Muscle layer of colon (tissue), 2 donors: ENCODE data around the gene CPNE8.

Experiments used
- H3K27ac ChIP-seq: one replicate; pipeline ENCODE4 v1.7.0; 2013; ENCODE audit warnings: low read depth, mild to moderate bottlenecking, low read length, moderate library complexity
- H3K27me3 ChIP-seq, 2 donors: one replicate each; pipeline ENCODE4 v1.7.0; 2013; ENCODE audit warnings: low read length in 2 of 2, mild to moderate bottlenecking in 2 of 2; ENCODE audit not compliant: insufficient read depth in 2 of 2, control insufficient read depth in 1 of 2
- H3K36me3 ChIP-seq: one replicate; pipeline ENCODE4 v1.7.0; 2013; ENCODE audit warnings: mild to moderate bottlenecking, low read length; ENCODE audit not compliant: insufficient read depth
- H3K4me1 ChIP-seq: one replicate; pipeline ENCODE4 v1.7.0; 2013; ENCODE audit warnings: mild to moderate bottlenecking, low read length; ENCODE audit not compliant: insufficient read depth
- H3K4me3 ChIP-seq, 2 donors: one replicate each; pipeline ENCODE4 v1.7.0; 2013; ENCODE audit warnings: low read length in 2 of 2, low read depth in 1 of 2, mild to moderate bottlenecking in 1 of 2, moderate library complexity in 1 of 2
- H3K9ac ChIP-seq: one replicate; pipeline ENCODE4 v1.7.0; 2013; ENCODE audit warnings: low read length
- H3K9me3 ChIP-seq: one replicate; pipeline ENCODE4 v1.7.0; 2013; ENCODE audit warnings: mild to moderate bottlenecking, low read length
- donor health status: abdominal sarcoma.
- donor health status: Adenocarcinoma of cecum.

The CPNE8 gene

GRCh38 chr12:38892087-38892786 is 13.2 kb downstream of the CPNE8 start:
- Histone ChIP-seq H3K9ac (no peak overlapping the region), H3K4me1 (peaks cover 15% of the 10 kb centered on the region), H3K27me3 (no peaks in the 10 kb centered on the region), H3K4me3 (no peak overlapping the region), H3K27ac (no peak overlapping the region), H3K36me3 (no peaks in the 10 kb centered on the region), H3K9me3 (no peaks in the 10 kb centered on the region)

DNA sequence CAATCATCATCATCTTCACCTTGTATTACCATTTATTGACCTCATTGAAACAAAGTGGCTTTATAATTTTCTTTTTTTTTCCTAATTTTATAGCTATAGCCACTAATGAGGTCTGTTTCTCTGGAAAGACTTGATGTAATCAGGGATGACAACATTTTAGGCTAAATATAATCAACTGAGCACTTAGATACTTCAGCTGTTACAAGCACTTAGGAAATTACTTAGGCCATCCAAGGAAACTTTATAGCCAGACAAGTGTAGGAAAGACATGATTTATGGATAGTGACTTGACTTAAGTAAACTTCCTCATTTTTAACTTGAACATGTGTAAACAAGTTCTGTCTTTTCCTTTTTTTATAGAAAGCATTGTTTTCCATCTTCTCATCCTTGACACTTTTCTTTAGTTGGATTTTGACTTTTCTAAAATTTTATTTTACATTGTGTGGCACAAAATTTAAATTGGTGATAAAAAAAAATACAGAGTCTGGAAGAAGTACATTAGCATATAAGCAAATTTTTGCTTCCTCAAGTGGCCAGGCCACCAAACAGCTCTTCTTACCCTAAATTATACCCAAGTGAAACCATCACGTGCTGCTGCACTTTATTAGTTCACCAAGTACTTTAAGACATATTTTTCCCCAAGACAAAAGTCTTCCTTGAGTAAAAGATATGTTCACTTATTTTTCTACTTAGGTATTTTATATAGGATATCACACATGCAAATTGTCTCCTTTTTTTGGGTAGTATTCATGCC is 15.1 kb downstream of the CPNE8 start:
- no peaks in the 10 kb centered on the region for H3K9me3 ChIP-seq
- no peaks in the 10 kb centered on the region for H3K27me3 ChIP-seq
- H3K4me1 ChIP-seq = peaks cover 17% of the 10 kb centered on the region
- no peak overlapping the region for H3K4me3 ChIP-seq
- H3K36me3 ChIP-seq = no peaks in the 10 kb centered on the region
- H3K9ac ChIP-seq = no peak overlapping the region
- H3K27ac ChIP-seq = no peak overlapping the region

- no peaks in the 10 kb centered on the region for H3K36me3 ChIP-seq
- H3K4me1 ChIP-seq = peaks cover 17% of the 10 kb centered on the region
- H3K9ac ChIP-seq = no peak overlapping the region
- no peak overlapping the region for H3K4me3 ChIP-seq
- H3K27me3 ChIP-seq = no peaks in the 10 kb centered on the region
- H3K9me3 ChIP-seq = no peaks in the 10 kb centered on the region
- no peak overlapping the region for H3K27ac ChIP-seq
These were observed 16.0 kb downstream of the CPNE8 start for GRCh38 chr12:38889297-38889815.

- Histone ChIP-seq H3K36me3 (no peaks in the 10 kb centered on the region), H3K9ac (no peak overlapping the region), H3K9me3 (no peaks in the 10 kb centered on the region), H3K4me3 (no peak overlapping the region), H3K4me1 (peaks cover 13% of the 10 kb centered on the region), H3K27me3 (no peaks in the 10 kb centered on the region), H3K27ac (no peak overlapping the region)
These were observed 17.6 kb downstream of the CPNE8 start for GRCh38 chr12:38887770-38888169.

- Histone ChIP-seq H3K4me1 (peaks cover 13% of the 10 kb centered on the region), H3K4me3 (no peak overlapping the region), H3K9ac (no peak overlapping the region), H3K27ac (no peak overlapping the region), H3K36me3 (no peaks in the 10 kb centered on the region), H3K27me3 (no peaks in the 10 kb centered on the region), H3K9me3 (no peaks in the 10 kb centered on the region)
These were observed 18.5 kb downstream of the CPNE8 start for GRCh38 chr12:38886931-38887330.

- Histone ChIP-seq H3K27me3 (no peaks in the 10 kb centered on the region), H3K4me1 (peaks cover 13% of the 10 kb centered on the region), H3K9me3 (no peaks in the 10 kb centered on the region), H3K36me3 (no peaks in the 10 kb centered on the region), H3K27ac (no peak overlapping the region), H3K9ac (no peak overlapping the region), H3K4me3 (no peak overlapping the region)
These were observed 19.3 kb downstream of the CPNE8 start for GRCh38 chr12:38886064-38886463.

- Histone ChIP-seq H3K4me1 (peaks cover 6% of the 10 kb centered on the region), H3K4me3 (no peak overlapping the region), H3K36me3 (no peaks in the 10 kb centered on the region), H3K9me3 (no peaks in the 10 kb centered on the region), H3K27ac (no peak overlapping the region), H3K27me3 (no peaks in the 10 kb centered on the region), H3K9ac (no peak overlapping the region)
These were observed 20.7 kb downstream of the CPNE8 start for GRCh38 chr12:38884666-38885065.

GRCh38 chr12:38883629-38884134 is 21.7 kb downstream of the CPNE8 start:
- Histone ChIP-seq H3K36me3 (no peaks in the 10 kb centered on the region), H3K4me3 (no peak overlapping the region), H3K9me3 (no peaks in the 10 kb centered on the region), H3K4me1 (peaks cover 6% of the 10 kb centered on the region), H3K9ac (no peak overlapping the region), H3K27me3 (no peaks in the 10 kb centered on the region), H3K27ac (no peak overlapping the region)

- no peaks in the 10 kb centered on the region for H3K36me3 ChIP-seq
- H3K27ac ChIP-seq = no peak overlapping the region
- H3K4me1 ChIP-seq = no peaks in the 10 kb centered on the region
- no peak overlapping the region for H3K9ac ChIP-seq
- no peaks in the 10 kb centered on the region for H3K9me3 ChIP-seq
- H3K27me3 ChIP-seq = no peaks in the 10 kb centered on the region
- H3K4me3 ChIP-seq = no peak overlapping the region
These were observed 25.1 kb downstream of the CPNE8 start for GRCh38 chr12:38880288-38880687.

DNA sequence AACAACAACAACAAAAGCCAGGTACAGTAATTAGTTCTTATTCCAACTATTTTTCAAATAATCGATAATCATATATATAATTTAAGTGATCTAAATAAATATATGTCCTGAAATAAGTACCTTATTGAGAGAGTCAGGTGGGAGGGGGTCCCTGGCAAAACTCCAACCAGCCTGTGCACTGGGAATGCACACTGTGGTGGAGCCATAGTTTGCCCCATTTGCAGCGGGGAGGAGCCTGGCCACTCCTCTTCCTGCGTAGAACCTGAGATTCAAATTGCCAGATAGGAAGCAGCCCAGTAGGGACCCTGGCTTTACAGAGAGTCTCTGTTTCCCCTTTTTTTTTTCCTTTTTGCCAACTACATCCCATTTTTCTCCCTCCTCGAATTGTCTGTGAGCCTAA is 26.4 kb downstream of the CPNE8 start:
- no peaks in the 10 kb centered on the region for H3K36me3 ChIP-seq
- no peaks in the 10 kb centered on the region for H3K4me1 ChIP-seq
- no peak overlapping the region for H3K9ac ChIP-seq
- no peaks in the 10 kb centered on the region for H3K9me3 ChIP-seq
- no peaks in the 10 kb centered on the region for H3K27me3 ChIP-seq
- H3K4me3 ChIP-seq = no peak overlapping the region
- H3K27ac ChIP-seq = no peak overlapping the region

DNA sequence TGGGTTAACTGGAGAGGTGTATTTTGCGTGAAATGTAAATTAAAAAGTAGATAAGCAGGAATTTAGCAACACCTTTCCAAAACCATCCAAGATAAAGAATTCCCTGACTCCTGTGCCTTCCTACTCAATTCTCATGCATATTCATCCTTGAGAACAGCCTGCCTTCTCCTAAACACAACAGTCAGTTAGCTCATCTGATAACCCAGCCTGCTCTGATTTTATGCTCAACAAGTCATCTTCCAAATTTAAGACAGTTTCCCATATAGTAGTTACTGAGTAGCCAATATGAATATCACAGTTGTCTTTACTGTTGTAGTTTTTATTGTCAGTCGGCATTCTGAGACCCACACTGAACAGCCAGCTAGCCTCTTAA is 27.1 kb downstream of the CPNE8 start:
- Histone ChIP-seq H3K27ac (no peak overlapping the region), H3K36me3 (no peaks in the 10 kb centered on the region), H3K9me3 (no peaks in the 10 kb centered on the region), H3K4me3 (no peak overlapping the region), H3K27me3 (no peaks in the 10 kb centered on the region), H3K4me1 (no peaks in the 10 kb centered on the region), H3K9ac (no peak overlapping the region)
